ENCODE results near the gene PUS10.
"Not testable (repeated sequence)": the region's sequence is repeated elsewhere in the genome, so short reads cannot be mapped to it uniquely, and the experiment has no call there.

Gene PUS10

GRCh38 chr2:61017556-61018317 lies at the start of gene PUS10, which contains the start of gene PEX13:
Gene PUS10, minus strand, starts transcription at chr2:61018255. Its CDS starts 6,365 bp downstream, at chr2:61011890.
Gene PEX13, plus strand, starts transcription at chr2:61017720. Its CDS starts 40 bp downstream, at chr2:61017760.
- DNase-seq: peak; percentile 82

GRCh38 chr2:61065714-61066709 lies 48.0 kb upstream of the PUS10 start, which contains the start of gene SANBR:
Gene SANBR, plus strand, starts transcription at chr2:61065871. Its CDS starts 4,480 bp downstream, at chr2:61070351.
- peak; percentile 93 for DNase-seq

- DNase-seq: no peak
Observed at GRCh38 chr2:61059382-61059781, 41.3 kb upstream of the PUS10 start.

- DNase-seq: no peak
Observed at GRCh38 chr2:61057562-61057961, 39.5 kb upstream of the PUS10 start.

GRCh38 chr2:61055557-61055956 lies 37.5 kb upstream of the PUS10 start:
- no peak for DNase-seq

- no peak for DNase-seq
Observed at GRCh38 chr2:61045999-61046398, 27.9 kb upstream of the PUS10 start.

GRCh38 chr2:61045226-61045625 lies 27.2 kb upstream of the PUS10 start:
- no peak for DNase-seq

- DNase-seq: no peak
Observed at GRCh38 chr2:61044636-61045035, 26.6 kb upstream of the PUS10 start.

GRCh38 chr2:61042807-61043206 lies 24.8 kb upstream of the PUS10 start:
- DNase-seq: no peak

- DNase-seq: not testable (repeated sequence)
Observed at GRCh38 chr2:61036643-61037042, 18.6 kb upstream of the PUS10 start.

GRCh38 chr2:61034592-61034991 lies 16.5 kb upstream of the PUS10 start:
- not testable (repeated sequence) for DNase-seq

- DNase-seq: no peak
Observed at GRCh38 chr2:61029533-61029932, 11.5 kb upstream of the PUS10 start.

- DNase-seq: no peak
Observed at GRCh38 chr2:61023670-61024069, 5.6 kb upstream of the PUS10 start.

GRCh38 chr2:61021228-61021660 lies 3.2 kb upstream of the PUS10 start:
- no peak for DNase-seq

- no peak for DNase-seq
Observed at GRCh38 chr2:61018798-61019197, 743 bp upstream of the PUS10 start.

- no peak for DNase-seq
Observed at GRCh38 chr2:61018318-61018755, 282 bp upstream of the PUS10 start.

GRCh38 chr2:61017003-61017555 lies 976 bp downstream of the PUS10 start:
- peak; percentile 87 for DNase-seq

- DNase-seq: peak; percentile 7
Observed at GRCh38 chr2:61016392-61017002, 1.6 kb downstream of the PUS10 start.

GRCh38 chr2:61015976-61016375 lies 2.1 kb downstream of the PUS10 start:
- DNase-seq: no peak

- no peak for DNase-seq
Observed at GRCh38 chr2:61014763-61015162, 3.3 kb downstream of the PUS10 start.

- no peak for DNase-seq
Observed at GRCh38 chr2:61013382-61013781, 4.7 kb downstream of the PUS10 start.

- not testable (repeated sequence) for DNase-seq
Observed at GRCh38 chr2:61012303-61012702, 5.8 kb downstream of the PUS10 start.

GRCh38 chr2:61011678-61012077 lies 6.4 kb downstream of the PUS10 start:
- no peak for DNase-seq

Measured in NCI-H69 (cell line).